ENCODE data around the gene KCNQ2. TPM values are rescaled to one million over a fixed set of nuclear protein-coding genes. Genes with fewer than 3 reads are reported as not detected.

Gene KCNQ2
- total and polyA plus RNA-seq, 10 donors = 0.13 to 3.5 (median 0.45) TPM; not detected in 2

DNA sequence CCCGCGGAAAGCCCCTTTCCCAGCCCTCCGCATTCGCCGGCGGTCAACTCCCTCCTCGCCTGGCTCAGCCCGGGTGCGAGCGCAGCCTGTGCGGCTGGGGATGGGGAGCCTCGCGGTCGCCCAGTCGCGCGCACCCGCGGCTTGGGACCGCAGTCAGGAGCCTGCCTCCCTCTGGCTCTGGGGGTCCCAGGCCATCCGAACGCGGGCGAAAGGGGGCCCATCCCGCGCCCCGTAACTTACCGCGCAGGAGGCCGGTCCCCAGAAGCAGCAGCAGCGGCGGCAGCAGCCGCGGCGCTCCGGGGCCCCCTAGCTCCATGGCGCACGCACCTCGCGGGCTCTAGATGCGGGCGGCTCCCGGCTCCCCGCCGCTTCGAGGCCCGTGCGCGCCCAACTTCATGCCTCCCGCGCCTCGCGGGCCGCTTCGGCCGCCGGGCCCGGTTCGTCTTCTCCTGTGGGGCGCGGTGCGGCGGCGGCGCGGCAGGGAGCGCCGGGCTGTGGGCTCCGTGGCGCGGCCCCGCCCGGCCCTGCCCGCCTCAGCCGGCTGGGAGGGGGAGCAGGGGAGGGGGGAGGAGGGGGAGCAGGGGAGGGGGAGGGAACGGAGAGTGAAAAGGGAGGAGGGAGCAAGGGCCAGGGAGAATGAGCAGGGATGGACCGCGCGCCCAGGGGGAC lies 111.5 kb downstream of the KCNQ2 start, which contains the start of gene CHRNA4:
Gene CHRNA4 (minus strand): TSS at position 500 of the 669 bp plus-strand sequence. CDS start 184 bp downstream, at position 316.
- peak; percentile 54 for DNase-seq
- H3K4me3 ChIP-seq = peak within 1 kb of the TSS; percentile 8 to 48 (median 22)
- no peaks in the 10 kb centered on the region for H3K9me3 ChIP-seq
- peaks cover 4 to 88% (median 25%) of the 10 kb centered on the region in 7 donors for H3K27me3 ChIP-seq (replicated peaks in 1 of 7)
- TF ChIP-seq POLR2AphosphoS5 (IDR thresholded peaks at IDR 0.05) (no peak), POLR2A (IDR thresholded peaks at IDR 0.05) (no peak)
- TF ChIP-seq, protein P1, sequence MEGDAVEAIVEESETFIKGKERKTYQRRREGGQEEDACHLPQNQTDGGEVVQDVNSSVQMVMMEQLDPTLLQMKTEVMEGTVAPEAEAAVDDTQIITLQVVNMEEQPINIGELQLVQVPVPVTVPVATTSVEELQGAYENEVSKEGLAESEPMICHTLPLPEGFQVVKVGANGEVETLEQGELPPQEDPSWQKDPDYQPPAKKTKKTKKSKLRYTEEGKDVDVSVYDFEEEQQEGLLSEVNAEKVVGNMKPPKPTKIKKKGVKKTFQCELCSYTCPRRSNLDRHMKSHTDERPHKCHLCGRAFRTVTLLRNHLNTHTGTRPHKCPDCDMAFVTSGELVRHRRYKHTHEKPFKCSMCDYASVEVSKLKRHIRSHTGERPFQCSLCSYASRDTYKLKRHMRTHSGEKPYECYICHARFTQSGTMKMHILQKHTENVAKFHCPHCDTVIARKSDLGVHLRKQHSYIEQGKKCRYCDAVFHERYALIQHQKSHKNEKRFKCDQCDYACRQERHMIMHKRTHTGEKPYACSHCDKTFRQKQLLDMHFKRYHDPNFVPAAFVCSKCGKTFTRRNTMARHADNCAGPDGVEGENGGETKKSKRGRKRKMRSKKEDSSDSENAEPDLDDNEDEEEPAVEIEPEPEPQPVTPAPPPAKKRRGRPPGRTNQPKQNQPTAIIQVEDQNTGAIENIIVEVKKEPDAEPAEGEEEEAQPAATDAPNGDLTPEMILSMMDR (IDR thresholded peaks at IDR 0.05 in 8 of 11, conservative IDR thresholded peaks at IDR 0.05 in 3 of 11) = no peak
- intact Hi-C loops (cut with DNase I; ENCODE audit: low total_unique reads) = no loop called here
- no peak within 1 kb of the TSS for H3K27ac ChIP-seq
- H3K36me3 ChIP-seq = no peaks in the 10 kb centered on the region
- WGBS, 5 donors = 3 to 25% (median 4%) methylated on average over 10 to 78 of the region's 79 CpGs
- H3K4me1 ChIP-seq = peaks cover 0 to 19% (median 11%) of the 10 kb centered on the region in 6 donors

DNA sequence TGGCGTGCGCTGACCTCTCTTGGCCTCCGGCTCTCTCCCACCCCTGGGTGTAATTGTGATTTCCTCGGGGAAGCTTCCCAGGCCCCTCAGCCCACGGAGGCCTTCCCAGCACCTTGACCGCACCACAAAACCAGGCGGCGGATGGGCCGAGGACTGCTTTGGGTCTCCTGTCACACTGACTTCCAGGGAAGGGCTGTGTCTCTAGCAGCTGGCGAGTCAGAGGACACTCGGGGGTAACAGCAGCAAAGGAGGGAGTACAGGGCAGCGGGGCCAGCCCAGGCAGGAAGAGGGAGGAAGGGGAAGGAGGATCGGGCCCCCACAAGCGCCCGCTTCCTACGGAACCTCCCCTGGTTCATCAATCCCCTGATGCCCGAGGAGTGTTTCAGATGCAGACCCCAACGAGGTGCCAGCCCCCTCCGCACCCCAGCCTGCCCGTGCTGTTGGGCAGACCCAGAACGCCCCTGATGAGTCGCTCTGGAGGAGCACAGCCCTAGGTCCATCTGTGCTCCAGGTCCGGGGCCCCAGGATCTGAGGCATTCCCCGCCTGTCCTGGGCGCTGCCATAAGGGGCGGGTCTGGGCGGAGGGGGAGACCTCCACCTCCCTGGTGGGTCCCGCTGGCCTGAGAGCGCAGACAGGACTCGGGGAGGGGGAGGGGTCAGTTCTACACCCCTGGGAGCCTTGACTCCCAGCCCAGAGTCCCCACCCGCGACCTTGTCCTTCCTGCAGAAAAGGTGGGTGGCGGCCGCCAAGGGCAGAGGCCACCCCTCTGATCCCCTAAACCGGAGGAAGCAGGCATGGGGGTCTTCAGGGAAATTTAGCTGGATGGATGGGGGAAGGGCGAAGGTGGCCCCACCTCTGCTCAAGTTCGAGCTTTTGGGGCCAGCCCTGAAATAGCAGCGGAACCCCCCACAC lies 112.3 kb downstream of the KCNQ2 start:
- no peak overlapping the region for H3K27ac ChIP-seq
- DNase-seq = no peak
- H3K36me3 ChIP-seq = no peaks in the 10 kb centered on the region
- WGBS, 5 donors = 21 to 27% (median 24%) methylated on average over 27 to 38 of the region's 38 CpGs
- intact Hi-C loops (cut with DNase I; ENCODE audit: low total_unique reads) = no loop called here
- H3K27me3 ChIP-seq (replicated peaks in 1 of 7) = peaks cover 4 to 87% (median 25%) of the 10 kb centered on the region in 7 donors
- TF ChIP-seq, protein P1 (IDR thresholded peaks at IDR 0.05 in 8 of 11, conservative IDR thresholded peaks at IDR 0.05 in 3 of 11) = no peak
- TF ChIP-seq POLR2AphosphoS5 (IDR thresholded peaks at IDR 0.05) (no peak), POLR2A (IDR thresholded peaks at IDR 0.05) (no peak)
- H3K4me1 ChIP-seq = peaks cover 0 to 19% (median 11%) of the 10 kb centered on the region in 6 donors
- peak overlapping the region; percentile 8 to 48 (median 22) for H3K4me3 ChIP-seq
- no peaks in the 10 kb centered on the region for H3K9me3 ChIP-seq

DNA sequence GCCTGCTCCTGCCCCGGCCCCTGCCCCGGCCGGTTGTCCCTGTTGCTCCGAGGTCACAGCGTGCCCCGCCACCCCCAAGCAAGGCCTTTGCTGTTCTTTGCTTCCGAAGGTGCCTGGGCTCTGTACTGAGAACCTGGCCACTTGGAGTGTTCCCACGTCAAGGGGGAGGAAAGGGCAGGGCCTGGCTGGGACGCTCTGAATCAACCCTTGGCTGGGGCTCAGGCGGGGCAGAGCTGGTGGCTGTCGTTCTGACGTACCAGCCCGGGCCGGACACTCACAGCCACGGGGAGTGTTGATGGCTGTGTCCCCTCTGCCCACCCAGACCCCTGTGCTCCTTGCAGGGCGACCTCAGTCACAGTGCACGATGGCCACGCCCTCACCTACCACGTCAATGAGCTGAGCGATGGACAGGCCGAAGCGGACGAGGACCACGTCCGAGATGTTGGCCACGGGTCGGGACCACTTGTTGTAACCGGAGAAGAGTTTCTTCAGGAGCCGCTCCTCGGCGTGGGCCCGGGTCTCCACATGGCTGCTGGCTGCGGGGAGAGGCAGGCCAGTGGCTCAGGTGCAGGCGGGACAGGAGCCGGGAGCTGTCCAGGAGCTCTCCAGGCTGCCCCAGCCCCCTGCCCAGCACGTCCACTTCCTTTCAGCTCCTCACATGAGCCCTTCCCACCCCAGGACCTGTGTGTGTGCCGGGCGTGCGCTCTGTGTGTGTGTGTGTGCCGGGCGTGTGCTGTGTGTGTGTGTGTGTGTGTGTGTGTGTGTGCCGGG lies 113.1 kb downstream of the KCNQ2 start:
- intact Hi-C loops (cut with DNase I; ENCODE audit: low total_unique reads) = no loop called here
- Histone ChIP-seq H3K27me3 (replicated peaks in 1 of 7) (peaks cover 4 to 87% (median 25%) of the 10 kb centered on the region in 7 donors), H3K9me3 (no peaks in the 10 kb centered on the region), H3K4me3 (no peak overlapping the region), H3K36me3 (no peaks in the 10 kb centered on the region), H3K4me1 (peaks cover 0 to 19% (median 11%) of the 10 kb centered on the region in 6 donors), H3K27ac (no peak overlapping the region)
- 78 to 86% (median 81%) methylated on average over 31 to 42 of the region's 42 CpGs for WGBS, 5 donors
- DNase-seq = no peak
- TF ChIP-seq, protein P1 (IDR thresholded peaks at IDR 0.05 in 8 of 11, conservative IDR thresholded peaks at IDR 0.05 in 3 of 11) = no peak
- TF ChIP-seq POLR2A (IDR thresholded peaks at IDR 0.05) = no peak
- no peak for TF ChIP-seq POLR2AphosphoS5 (IDR thresholded peaks at IDR 0.05)

Data from spleen (tissue), 11 donors.